Astrocyte of the cerebellum (primary cell): ENCODE results near the gene LPCAT1.

Experiments used
- DNase-seq: peaks from one replicate; pipeline ENCODE4 v3.0.0-alpha.2; 2011; ENCODE audit warnings: low read depth
- H3K4me3 ChIP-seq: 2 replicates; pipeline ENCODE4 v1.5.1; 2011; ENCODE audit warnings: mild to moderate bottlenecking, low read depth, low read length, moderate library complexity
- CTCF ChIP-seq: IDR thresholded peaks from 2 replicates; pipeline ENCODE4 v1.5.1; 2012; ENCODE audit warnings: low read length, low read depth, moderate library complexity, mild to moderate bottlenecking; ENCODE audit errors: missing control alignments
- in situ Hi-C: cut with HindIII; loops from 2 replicates; pipeline ENCODE4 v1.10.0; 2017; ENCODE audit warnings: low sequenced_read_pairs

Gene LPCAT1

GRCh38 chr5:1532384-1532783, 8.6 kb upstream of the LPCAT1 start:
- no peak overlapping the region for H3K4me3 ChIP-seq
- no peak for DNase-seq
- in situ Hi-C loops = no loop called here
- no peak for TF ChIP-seq CTCF

DNA sequence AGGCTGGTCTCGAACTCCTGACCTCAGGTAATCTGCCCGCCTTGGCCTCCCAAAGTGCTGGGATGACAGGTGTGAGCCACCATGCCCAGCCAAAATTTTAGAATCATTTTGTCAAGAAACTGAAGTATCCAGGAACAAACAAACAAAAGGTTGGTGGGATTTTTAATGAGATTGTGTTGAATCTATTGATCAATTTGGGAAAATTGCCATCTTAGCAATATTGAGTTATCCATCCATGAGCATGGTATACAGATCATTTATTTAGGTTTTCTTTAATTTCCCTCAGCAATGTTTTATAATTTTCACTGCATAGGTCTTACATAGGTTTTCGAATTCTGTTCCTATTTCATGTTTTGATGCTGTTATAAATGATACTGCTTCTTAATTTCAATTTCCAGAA, 5.7 kb upstream of the LPCAT1 start:
- H3K4me3 ChIP-seq = no peak overlapping the region
- in situ Hi-C loops = loop anchor here (5.0 kb wide), 1 partner anchor 57 kb away; no protein-coding TSS in a partner anchor
- no peak for TF ChIP-seq CTCF
- no peak for DNase-seq

GRCh38 chr5:1527533-1528205, 3.9 kb upstream of the LPCAT1 start:
- no peak for DNase-seq
- no peak for TF ChIP-seq CTCF
- in situ Hi-C loops = loop anchor here (5.0 kb wide), 1 partner anchor 55 kb away; no protein-coding TSS in a partner anchor
- no peak overlapping the region for H3K4me3 ChIP-seq

- no peak for TF ChIP-seq CTCF
- no peak overlapping the region for H3K4me3 ChIP-seq
- DNase-seq = no peak
- in situ Hi-C loops = loop anchor here (5.0 kb wide), 1 partner anchor 54 kb away; no protein-coding TSS in a partner anchor
Measured at GRCh38 chr5:1526681-1527131, 2.9 kb upstream of the LPCAT1 start.

GRCh38 chr5:1526190-1526631, 2.5 kb upstream of the LPCAT1 start:
- in situ Hi-C loops = loop anchor here (5.0 kb wide), 1 partner anchor 54 kb away; no protein-coding TSS in a partner anchor
- TF ChIP-seq CTCF = no peak
- DNase-seq = no peak
- H3K4me3 ChIP-seq = no peak overlapping the region

GRCh38 chr5:1525624-1526189, 1.9 kb upstream of the LPCAT1 start:
- DNase-seq = no peak
- in situ Hi-C loops = loop anchor here (5.0 kb wide), 1 partner anchor 53 kb away; no protein-coding TSS in a partner anchor
- H3K4me3 ChIP-seq = no peak overlapping the region
- TF ChIP-seq CTCF = no peak
